Posterior vena cava (tissue), 2 donors: ENCODE results near the gene KLC1. TPM values are rescaled to one million over a fixed set of nuclear protein-coding genes. Genes with fewer than 3 reads are reported as not detected.

Experiments
- DNase-seq: peaks from one replicate; pipeline ENCODE4 v3.0.0-alpha.2; 2020; ENCODE audit warnings: low spot score
- intact Hi-C, 2 donors: fragments of 100-400 bp; cut with DNase I; formaldehyde crosslinking; loops; one replicate each; pipeline versions ENCODE4 v1.14.1 to v1.14.2; 2022 to 2023
- total RNA-seq, 2 donors: library from RNA; stranded (reverse); fragmentation: NEBNext Ultra II Directional; extraction: Animal tissue kit (Norgen Biotek cat#: 25700); gene quantifications; one replicate each; pipeline ENCODE4 v1.2.1, GENCODE V29; 2021
- donor health status: DM: yes; HTN: yes; CAD: no.
- donor health status: DM: yes; HTN: yes; CAD: no.

The KLC1 gene
- total RNA-seq, 2 donors from 2014 or later, result 169 to 192 TPM

DNA sequence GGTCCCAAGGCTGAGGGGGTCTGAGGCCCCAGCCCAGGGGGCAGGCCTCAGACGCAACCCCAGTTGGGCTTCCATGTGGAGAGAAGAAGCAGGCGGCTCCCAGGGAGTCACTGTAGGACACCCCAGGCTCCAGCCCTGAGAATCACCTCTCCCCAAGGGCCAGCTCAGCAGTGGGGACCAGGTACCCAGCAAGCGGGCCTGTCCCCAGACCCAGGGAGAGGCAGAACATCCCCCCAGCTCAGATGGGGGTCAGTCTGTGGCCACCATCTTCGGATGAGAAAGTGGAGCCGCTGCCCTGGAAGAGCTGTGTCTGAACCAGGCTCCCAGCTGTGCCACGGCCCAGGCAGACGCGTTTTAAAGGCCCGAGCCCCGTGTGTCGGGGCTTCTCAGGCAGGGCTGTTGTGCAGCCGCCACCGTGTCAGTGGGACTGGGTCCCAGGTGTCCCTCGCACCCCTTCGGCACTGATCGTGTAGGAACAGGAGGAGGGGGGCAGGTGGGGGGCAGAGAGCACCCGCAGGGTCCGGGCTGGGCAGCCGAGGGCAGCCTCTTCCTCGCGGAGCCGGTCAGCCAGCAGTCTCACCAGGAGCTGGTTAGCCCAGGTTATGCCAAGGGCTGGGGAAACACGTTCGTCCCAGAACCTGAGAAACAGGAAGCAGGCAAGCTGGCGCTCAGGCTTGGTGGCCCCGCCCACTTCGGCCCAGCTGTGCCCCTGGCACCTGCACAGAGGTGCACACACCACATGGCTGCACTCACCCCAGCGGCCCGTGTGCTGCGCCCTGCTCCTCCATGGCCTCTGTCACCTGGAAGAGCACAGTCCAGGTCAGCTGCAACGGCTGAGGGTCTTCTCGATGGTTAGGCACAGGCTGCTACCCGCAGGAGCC, 69.6 kb downstream of the KLC1 start:
- peak; percentile 70 for DNase-seq
- intact Hi-C loops, result no loop called here

DNA sequence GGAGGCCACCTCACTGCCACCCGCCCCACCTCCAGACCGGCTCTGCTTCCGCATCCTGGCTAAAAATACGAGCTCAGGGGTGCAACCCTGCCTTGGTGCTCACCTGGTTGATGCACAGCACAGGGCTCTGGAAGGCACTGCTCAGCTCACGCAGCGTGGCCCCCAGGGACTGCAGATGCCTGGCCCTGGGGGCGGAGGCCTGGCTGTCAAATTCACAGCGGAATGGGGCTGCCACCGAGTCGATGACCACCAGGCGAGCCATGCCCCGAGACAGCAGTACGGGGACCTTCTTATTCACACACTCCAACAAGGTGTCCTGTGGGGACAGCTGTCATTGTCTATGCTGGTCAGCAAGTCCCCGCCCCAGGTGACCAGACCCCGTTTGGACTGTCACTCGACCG, 70.2 kb downstream of the KLC1 start:
- intact Hi-C loops, result no loop called here

DNA sequence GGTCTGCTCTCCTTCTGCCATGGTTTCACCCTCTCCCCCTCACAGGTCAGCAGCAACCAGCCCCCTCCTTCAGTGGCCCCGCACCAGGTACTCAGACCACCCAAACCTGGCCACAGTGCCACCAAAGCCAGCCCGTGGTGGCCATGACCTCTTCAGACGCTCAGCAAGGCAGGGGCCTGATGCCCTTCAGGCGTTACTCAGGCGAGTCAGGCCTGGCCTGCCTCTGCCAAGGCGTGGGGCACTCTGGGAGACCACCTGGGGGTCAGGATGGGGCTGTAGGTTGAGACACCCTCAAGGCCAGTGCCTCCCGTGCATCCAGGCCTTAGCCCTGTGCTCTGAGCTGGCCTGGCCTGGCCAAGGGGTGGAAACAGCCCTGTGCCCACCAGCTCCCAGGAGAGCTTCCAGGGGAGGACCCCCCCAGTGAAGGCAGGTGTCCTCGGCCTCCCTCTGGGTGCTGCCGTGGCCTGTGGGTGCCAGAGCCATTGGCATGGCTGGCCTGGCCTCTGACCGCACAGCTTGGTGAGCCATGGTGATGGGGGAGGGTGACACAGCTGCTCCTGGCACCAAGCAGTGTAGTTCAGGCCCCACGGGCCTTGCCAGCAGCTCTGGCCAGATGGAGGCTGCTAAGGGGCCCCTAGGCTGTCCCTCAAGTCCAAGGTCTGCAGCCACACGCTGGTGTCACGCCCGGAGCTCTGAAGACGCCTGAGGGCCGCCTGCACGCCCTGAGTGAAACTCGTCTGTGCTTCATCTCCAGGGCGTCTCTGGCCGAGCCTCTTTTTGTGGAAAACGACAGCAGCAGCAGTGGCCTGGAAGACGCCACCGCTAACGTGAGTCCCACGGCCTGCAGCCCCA, 71.1 kb downstream of the KLC1 start:
- no peak for DNase-seq
- intact Hi-C loops, result loop anchor here in 1 of 2 donors (5.0 kb wide), 1 partner anchor 638 kb away; no protein-coding TSS in a partner anchor

More for the DNA sequence above, 70.2 kb downstream of the KLC1 start:
- no peak for DNase-seq

- intact Hi-C loops, result loop anchor here in 1 of 2 donors (5.0 kb wide), 1 partner anchor 639 kb away; no protein-coding TSS in a partner anchor
- DNase-seq, result no peak
Measured at GRCh38 chr14:103700753-103701490, 71.9 kb downstream of the KLC1 start.

- DNase-seq, result no peak
- intact Hi-C loops, result loop anchor here in 1 of 2 donors (5.0 kb wide), 1 partner anchor 640 kb away; no protein-coding TSS in a partner anchor
Measured at GRCh38 chr14:103702095-103702494, 73.1 kb downstream of the KLC1 start.

- no peak for DNase-seq
- intact Hi-C loops, result loop anchor here in 1 of 2 donors (5.0 kb wide), 1 partner anchor 640 kb away; no protein-coding TSS in a partner anchor
Measured at GRCh38 chr14:103702497-103703432, 73.8 kb downstream of the KLC1 start.

DNA sequence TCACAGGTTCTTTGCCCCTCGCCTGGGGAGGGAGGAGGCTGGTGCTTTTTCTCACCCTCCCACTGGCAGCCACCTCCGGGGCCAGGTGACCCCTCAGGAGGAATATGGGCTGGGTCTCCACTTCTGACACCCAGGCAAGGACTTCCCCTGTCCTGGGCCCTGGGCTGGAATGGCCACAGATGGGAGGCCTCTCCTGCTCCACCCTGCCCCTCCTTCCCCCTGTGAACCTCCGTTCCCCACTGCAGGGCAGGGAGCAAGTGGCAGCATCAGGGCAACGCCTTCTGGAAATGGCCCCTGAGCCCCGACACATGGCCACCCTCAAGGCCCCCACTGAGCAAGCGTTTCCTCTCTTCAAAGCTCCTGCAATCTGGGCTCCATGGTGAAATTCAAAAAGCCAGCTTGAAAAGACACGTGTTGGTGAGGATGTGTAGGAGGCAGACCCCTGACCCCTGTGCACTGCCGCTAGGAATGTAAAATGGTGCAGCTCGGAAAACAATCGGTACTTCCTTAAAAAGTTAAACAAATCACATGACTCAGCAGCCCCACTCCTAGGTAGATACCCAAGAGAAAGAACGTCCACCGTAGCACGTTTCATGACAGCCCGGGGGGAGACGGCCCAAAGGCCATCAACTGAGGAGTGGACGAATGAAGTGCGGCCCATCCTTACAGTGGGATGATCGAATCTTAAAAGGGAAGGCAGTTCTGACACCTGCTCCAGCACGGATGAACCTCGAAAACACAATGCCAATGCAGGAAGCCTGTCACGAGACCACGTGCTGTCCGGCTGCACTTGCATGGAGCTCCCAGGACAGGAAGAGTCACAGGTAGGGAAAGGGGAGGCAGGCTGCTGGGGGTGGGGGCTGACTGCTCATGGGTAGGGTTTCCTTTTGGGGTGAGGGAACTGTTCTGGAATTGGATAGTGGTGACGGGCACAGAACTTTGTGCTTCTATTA, 74.7 kb downstream of the KLC1 start:
- DNase-seq, result no peak
- intact Hi-C loops, result loop anchor here in 1 of 2 donors (5.0 kb wide), 1 partner anchor 641 kb away; no protein-coding TSS in a partner anchor

GRCh38 chr14:103704708-103705107, 75.7 kb downstream of the KLC1 start:
- no peak for DNase-seq
- intact Hi-C loops, result loop anchor here in 1 of 2 donors (5.0 kb wide), 1 partner anchor 642 kb away; no protein-coding TSS in a partner anchor

DNA sequence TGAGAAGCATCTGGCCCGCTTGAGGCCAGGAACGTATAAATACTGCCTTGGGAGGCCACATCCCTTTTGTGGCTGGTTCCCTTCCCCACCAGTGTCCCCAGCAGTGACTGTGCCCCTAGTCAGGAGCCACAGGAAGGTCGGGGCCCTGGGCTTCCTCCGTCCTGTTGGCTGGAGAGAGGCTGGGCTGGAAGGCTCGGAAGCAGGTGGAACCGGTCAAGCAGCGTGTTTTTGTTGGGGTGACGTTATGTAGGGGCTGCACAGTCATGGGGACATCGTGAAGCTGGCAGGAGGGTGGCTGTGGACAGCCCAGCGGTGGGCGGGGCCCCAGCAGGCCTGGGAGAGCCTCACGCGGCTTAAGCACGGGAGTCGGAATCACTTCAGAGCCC, 76.1 kb downstream of the KLC1 start:
- intact Hi-C loops, result no loop called here
- no peak for DNase-seq

- DNase-seq, result no peak
- intact Hi-C loops, result no loop called here
Measured at GRCh38 chr14:103705504-103706284, 76.7 kb downstream of the KLC1 start.

DNA sequence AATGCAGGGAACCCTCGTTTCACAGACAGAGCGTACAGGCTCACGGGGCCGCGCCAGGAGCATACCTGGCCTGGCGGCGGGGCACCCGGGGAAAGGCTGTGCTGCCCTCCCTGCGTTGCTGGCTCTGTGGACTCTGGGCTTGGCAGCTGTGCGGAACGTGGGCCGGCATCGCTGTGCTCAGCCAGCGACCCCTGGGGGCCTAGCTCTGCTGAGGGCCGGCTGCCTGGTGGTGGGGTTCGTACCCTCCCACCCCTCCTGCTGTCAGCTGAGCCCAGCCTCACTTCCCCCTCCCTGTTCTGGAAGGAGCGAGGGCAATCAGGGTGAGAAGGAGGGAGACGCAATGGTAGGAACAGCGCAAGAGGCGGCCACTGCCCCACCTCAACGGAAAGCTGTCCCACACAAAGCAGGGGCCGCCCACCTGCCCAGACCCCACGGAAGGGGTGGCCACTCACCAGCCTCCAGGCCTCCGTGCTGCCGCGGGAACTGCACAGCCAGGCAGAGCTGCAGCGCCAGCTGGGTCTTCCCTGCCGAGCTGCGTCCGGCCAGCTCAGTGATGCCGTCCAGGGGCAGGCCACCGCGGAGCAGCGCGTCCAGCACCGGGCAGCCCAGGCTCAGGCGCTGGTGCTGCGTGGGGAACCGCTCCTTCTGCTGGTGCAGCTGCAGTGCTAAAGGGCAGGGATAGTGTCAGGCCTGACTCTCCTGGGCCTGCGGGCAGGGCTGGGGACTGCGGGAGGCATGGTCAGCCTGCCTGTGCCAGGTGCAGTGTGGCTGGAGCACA, 77.7 kb downstream of the KLC1 start:
- DNase-seq, result no peak
- intact Hi-C loops, result no loop called here

DNA sequence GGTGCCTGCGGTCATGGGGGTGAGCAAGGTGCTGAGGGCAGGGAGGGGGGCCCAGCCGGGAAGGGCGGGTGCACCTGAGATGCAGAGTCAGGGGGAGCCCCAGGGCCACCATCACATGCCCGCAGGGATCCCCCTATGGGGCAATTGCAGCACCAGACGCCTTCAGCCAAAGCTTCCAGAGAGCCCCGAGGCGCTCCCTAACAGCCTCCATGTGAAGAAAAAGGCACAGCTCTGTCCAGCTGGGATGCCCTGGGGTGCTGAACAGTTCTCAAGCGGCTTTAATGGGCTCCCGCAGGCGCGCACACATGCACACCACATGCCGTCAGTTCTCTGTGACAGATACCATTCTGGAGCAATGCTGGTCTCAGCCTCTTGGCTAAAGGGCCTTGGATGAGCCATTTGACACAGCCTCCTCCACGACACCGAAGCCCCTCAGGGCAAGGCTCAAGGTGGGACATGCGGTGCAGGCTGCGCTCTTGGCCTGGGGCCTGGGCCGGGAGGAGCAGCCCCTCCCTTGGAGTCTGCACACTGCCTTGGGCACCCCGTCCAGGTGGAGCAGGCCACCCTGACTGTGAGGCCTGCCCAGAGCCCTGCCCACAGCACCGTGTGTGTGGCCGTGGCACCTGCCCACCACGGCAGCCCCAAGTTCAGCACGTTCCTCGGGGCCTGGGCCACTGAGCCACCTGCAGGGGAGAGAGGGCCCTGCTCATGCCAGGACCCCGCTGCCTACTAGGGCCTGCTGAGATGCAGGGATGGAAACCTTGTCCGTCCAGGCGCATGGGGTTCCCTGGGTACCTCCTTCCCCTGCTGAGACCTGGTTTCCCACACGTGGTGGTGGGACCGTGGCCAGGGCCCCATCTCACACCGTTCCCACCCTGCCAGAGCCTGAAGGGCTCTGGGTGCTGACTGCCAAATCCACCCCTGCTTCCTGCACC, 78.6 kb downstream of the KLC1 start:
- intact Hi-C loops, result no loop called here
- DNase-seq, result no peak

DNA sequence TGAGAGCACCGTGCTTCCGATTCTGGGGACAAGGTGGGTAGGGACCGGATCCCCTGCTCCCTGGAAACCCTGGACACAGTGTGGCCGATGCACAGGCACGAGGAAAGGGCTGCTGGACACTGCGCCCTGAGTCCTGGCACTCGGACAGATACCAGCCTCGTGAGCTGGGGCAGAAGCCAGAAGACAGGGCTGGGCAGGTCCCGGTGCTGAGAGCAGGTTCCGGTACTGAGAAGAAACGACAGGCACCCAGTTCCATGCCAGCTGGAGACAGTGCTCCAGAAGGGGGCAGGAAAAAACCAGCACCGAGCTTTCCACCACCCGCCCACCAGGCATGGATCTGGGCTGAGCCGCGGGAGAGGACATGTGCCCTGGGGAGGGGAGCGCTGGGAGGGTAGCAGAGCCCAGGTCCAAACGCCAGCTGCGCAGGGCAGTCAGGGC, 79.8 kb downstream of the KLC1 start:
- no peak for DNase-seq
- intact Hi-C loops, result no loop called here

- DNase-seq, result no peak
- intact Hi-C loops, result no loop called here
Measured at GRCh38 chr14:103709814-103710213, 80.8 kb downstream of the KLC1 start.
